Right lobe of liver (tissue), 6 donors: ENCODE measurements around the gene LY86. TPM values are rescaled to one million over a fixed set of nuclear protein-coding genes. Genes with fewer than 3 reads are reported as not detected.

Experiments
- ATAC-seq, 4 donors: fragments of 200-7000 bp; cut with Tn5 transposase; one replicate each; pipeline ENCODE4 v1.9.1; 2020; ENCODE audit warnings: mild to moderate bottlenecking in 4 of 4, moderate library complexity in 4 of 4
- DNase-seq, 3 donors: peaks; one replicate each; pipeline ENCODE4 v3.0.0-alpha.2; 2020
- H3K27ac ChIP-seq, 3 donors: fragments of 200-600 bp; one replicate each; pipeline ENCODE4 v1.8.0; 2022
- H3K27me3 ChIP-seq, 2 donors: fragments of 200-600 bp; one replicate each; pipeline ENCODE4 v1.8.0; 2022
- H3K36me3 ChIP-seq, 4 donors: fragments of 200-600 bp; sonication (generic) in 1 of 4; one replicate each; pipeline versions ENCODE4 v1.5.1 to v1.8.0; 2017 to 2022; ENCODE audit warnings: control low read depth in 1 of 4
- H3K4me1 ChIP-seq, 4 donors: fragments of 200-600 bp; sonication (generic) in 1 of 4; one replicate each; pipeline versions ENCODE4 v1.5.1 to v1.8.0; 2017 to 2022; ENCODE audit warnings: control low read depth in 1 of 4
- H3K4me3 ChIP-seq, 3 donors: fragments of 200-600 bp; one replicate each; pipeline ENCODE4 v1.8.0; 2022
- H3K9me3 ChIP-seq, 4 donors: fragments of 200-600 bp; sonication (generic) in 1 of 4; one replicate each; pipeline versions ENCODE4 v1.5.1 to v1.8.0; 2017 to 2022; ENCODE audit warnings: control low read depth in 1 of 4
- POLR2A ChIP-seq: fragments of 450-650 bp; IDR thresholded peaks from one replicate; pipeline ENCODE4 v1.6.1; 2017; ENCODE audit warnings: antibody characterized with exemption, mild to moderate bottlenecking
- WGBS: methylation state at CpG from one replicate; pipeline ENCODE4 v1.1.6; 2018; ENCODE audit warnings: low coverage, low lambda C conversion rate; ENCODE audit not compliant: insufficient coverage; ENCODE audit errors: missing lambda C conversion rate; 5-methylcytosine and 5-hydroxymethylcytosine counted together
- intact Hi-C, 2 donors: fragments of 100-400 bp; cut with DNase I; formaldehyde crosslinking; loops; one replicate each; pipeline versions ENCODE4 v1.11.2 to v1.14.1; 2022
- total RNA-seq, 6 experiments: library from RNA; depleted of rRNA in 2 of 6; stranded (reverse); fragments of >200 nt in 2 of 6; fragmentation: NEBNext Ultra II Directional in 3 of 6; extraction: Animal tissue kit (Norgen Biotek cat#: 25700) in 3 of 6; gene quantifications; one replicate each; pipeline versions ENCODE4 v1.1.0 to v1.2.4, GENCODE V29; 2016 to 2023
- TF ChIP-seq, protein P1 (sequence below), 4 donors: fragments of 200-600 bp in 3 of 4; fragments of 450-650 bp in 1 of 4; IDR thresholded peaks; one replicate each; pipeline versions ENCODE4 v1.5.1 to v1.8.0; 2016 to 2022; ENCODE audit warnings: antibody characterized with exemption in 4 of 4, mild to moderate bottlenecking in 2 of 4
- donor health status: DM: no; HTN: yes; CAD: no.
- donor health status: DM: no; HTN: no; CAD: no.
- donor health status: DM: no; HTN: no; CAD: no.
- donor health status: DM: no; HTN: yes; CAD: no.
- donor health status: DM: no; HTN: yes; CAD: no.

The LY86 gene
- total RNA-seq, 6 experiments from 2014 or later = 1.2 to 4.3 (median 2.4) TPM

- DNase-seq = peak in 1 of 3 donors; percentile 31
- peak; percentile 79 to 85 (median 82) for ATAC-seq
- TF ChIP-seq POLR2A = no peak
- TF ChIP-seq, protein P1, sequence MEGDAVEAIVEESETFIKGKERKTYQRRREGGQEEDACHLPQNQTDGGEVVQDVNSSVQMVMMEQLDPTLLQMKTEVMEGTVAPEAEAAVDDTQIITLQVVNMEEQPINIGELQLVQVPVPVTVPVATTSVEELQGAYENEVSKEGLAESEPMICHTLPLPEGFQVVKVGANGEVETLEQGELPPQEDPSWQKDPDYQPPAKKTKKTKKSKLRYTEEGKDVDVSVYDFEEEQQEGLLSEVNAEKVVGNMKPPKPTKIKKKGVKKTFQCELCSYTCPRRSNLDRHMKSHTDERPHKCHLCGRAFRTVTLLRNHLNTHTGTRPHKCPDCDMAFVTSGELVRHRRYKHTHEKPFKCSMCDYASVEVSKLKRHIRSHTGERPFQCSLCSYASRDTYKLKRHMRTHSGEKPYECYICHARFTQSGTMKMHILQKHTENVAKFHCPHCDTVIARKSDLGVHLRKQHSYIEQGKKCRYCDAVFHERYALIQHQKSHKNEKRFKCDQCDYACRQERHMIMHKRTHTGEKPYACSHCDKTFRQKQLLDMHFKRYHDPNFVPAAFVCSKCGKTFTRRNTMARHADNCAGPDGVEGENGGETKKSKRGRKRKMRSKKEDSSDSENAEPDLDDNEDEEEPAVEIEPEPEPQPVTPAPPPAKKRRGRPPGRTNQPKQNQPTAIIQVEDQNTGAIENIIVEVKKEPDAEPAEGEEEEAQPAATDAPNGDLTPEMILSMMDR (IDR thresholded peaks at IDR 0.05) = peak; percentile 39 to 80 (median 74)
- WGBS = 16% methylated on average over 7 of the region's 10 CpGs
- Histone ChIP-seq H3K27me3 (no peaks in the 10 kb centered on the region), H3K9me3 (no peaks in the 10 kb centered on the region), H3K36me3 (no peaks in the 10 kb centered on the region), H3K4me1 (no peaks in the 10 kb centered on the region), H3K4me3 (no peak overlapping the region), H3K27ac (no peak overlapping the region)
- intact Hi-C loops = no loop called here
Observed at GRCh38 chr6:6556738-6557503, 31.6 kb upstream of the LY86 start.

DNA sequence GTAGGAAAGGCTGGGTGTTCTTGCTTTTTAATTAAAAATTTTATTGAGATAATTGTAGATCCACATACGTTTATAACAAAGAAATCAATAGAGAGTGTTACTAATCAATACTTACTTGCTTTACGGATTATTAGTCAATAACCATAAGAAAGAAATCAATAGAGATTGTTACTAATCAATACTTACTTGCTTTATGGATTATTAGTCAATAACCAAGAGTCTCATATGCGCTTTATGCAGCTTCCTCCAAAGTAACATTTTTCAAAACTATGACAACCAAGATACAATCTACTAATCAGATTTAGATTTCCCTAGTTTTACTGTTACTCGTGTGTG is 31.0 kb upstream of the LY86 start:
- Histone ChIP-seq H3K4me1 (no peaks in the 10 kb centered on the region), H3K9me3 (no peaks in the 10 kb centered on the region), H3K27ac (no peak overlapping the region), H3K4me3 (no peak overlapping the region), H3K27me3 (no peaks in the 10 kb centered on the region), H3K36me3 (no peaks in the 10 kb centered on the region)
- WGBS = 54% methylated on average over 4 of the region's 4 CpGs
- no peak for ATAC-seq
- intact Hi-C loops = no loop called here
- no peak for DNase-seq
- no peak for TF ChIP-seq POLR2A
- TF ChIP-seq, protein P1 (IDR thresholded peaks at IDR 0.05) = no peak

- Histone ChIP-seq H3K27ac (no peak overlapping the region), H3K27me3 (no peaks in the 10 kb centered on the region), H3K4me3 (no peak overlapping the region), H3K4me1 (no peaks in the 10 kb centered on the region), H3K9me3 (no peaks in the 10 kb centered on the region), H3K36me3 (no peaks in the 10 kb centered on the region)
- no peak for TF ChIP-seq POLR2A
- TF ChIP-seq, protein P1 (IDR thresholded peaks at IDR 0.05) = no peak
- intact Hi-C loops = no loop called here
- ATAC-seq (no peak), DNase-seq (no peak)
- WGBS = 52% methylated on average over 7 of the region's 7 CpGs
Observed at GRCh38 chr6:6557886-6558285, 30.6 kb upstream of the LY86 start.

- 29% methylated on average over 2 of the region's 6 CpGs for WGBS
- DNase-seq = no peak
- ATAC-seq = peak in 1 of 4 donors; percentile 18
- Histone ChIP-seq H3K27ac (no peak overlapping the region), H3K27me3 (no peaks in the 10 kb centered on the region), H3K4me1 (no peaks in the 10 kb centered on the region), H3K9me3 (no peaks in the 10 kb centered on the region), H3K36me3 (no peaks in the 10 kb centered on the region), H3K4me3 (no peak overlapping the region)
- intact Hi-C loops = no loop called here
- TF ChIP-seq, protein P1 (IDR thresholded peaks at IDR 0.05) = no peak
- TF ChIP-seq POLR2A = no peak
Observed at GRCh38 chr6:6559994-6560570, 28.4 kb upstream of the LY86 start.
